Spleen (tissue), 7 donors: ENCODE measurements around the gene FRK.

Source experiments
- CTCF ChIP-seq, 11 experiments: fragments of 200-600 bp in 7 of 11; fragments of 450-650 bp in 4 of 11; sonication (generic) in 4 of 11; IDR thresholded peaks in 8 of 11; conservative IDR thresholded peaks in 3 of 11; 1 replicate in 7 of 11; 2 replicates in 4 of 11; pipeline versions ENCODE4 v1.4.0 to v1.8.0; 2016 to 2021; ENCODE audit warnings: antibody characterized with exemption in 11 of 11, inconsistent platforms in 4 of 11, mild to moderate bottlenecking in 1 of 11
- POLR2A ChIP-seq, 3 donors: fragments of 450-650 bp; IDR thresholded peaks; one replicate each; pipeline ENCODE4 v1.5.1; 2017; ENCODE audit warnings: antibody characterized with exemption in 3 of 3, mild to moderate bottlenecking in 1 of 3
- POLR2AphosphoS5 ChIP-seq, 3 donors: sonication (generic); formaldehyde crosslinking; IDR thresholded peaks; one replicate each; pipeline ENCODE4 v1.5.1; 2017; ENCODE audit warnings: antibody characterized with exemption in 3 of 3
- donor health status: DM: no; HTN: no; CAD: no; lungs with moderate emphysema.
- donor health status: DM: no; HTN: no; CAD: no.
- donor health status: DM: no; HTN: no; CAD: no.

DNA sequence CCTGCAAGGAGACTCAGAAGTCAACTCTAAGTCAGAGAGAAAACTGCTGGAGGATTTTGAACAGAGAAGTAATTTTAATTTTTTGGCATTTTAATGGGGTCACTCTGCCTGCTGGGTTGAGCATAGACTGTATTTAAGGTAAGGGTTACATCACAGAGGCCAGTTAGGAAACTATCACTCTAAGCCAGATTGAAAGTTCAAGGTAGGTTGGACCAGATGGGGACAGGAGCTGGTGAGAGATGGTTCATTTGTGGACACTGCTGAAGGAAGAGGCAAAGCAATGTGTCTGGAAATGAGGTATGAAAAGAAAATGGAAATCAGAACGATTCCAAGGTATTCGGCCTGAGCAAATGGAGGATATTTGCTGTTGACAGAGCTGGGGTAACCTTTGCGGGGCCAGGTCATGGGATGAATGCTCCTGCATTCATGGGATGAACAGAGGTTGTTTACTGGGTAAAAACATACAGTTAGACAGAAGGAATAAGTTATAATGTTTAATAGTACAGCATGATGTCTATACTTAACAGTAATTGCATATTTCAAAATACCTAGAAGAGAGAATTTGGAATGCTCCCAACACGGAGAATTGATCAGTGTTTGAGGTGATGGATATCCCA, 26.9 kb downstream of the FRK start:
- no peak for TF ChIP-seq CTCF (IDR thresholded peaks at IDR 0.05 in 8 of 11, conservative IDR thresholded peaks at IDR 0.05 in 3 of 11)
- no peak for TF ChIP-seq POLR2A (IDR thresholded peaks at IDR 0.05)
- no peak for TF ChIP-seq POLR2AphosphoS5 (IDR thresholded peaks at IDR 0.05)
